HepG2 (cell line): Measurements from ENCODE around the gene ZNF839. TPM values are rescaled to one million over a fixed set of nuclear protein-coding genes. Genes with fewer than 3 reads are reported as not detected.

Experiments
- BATF2 ChIP-seq: sonication (generic); formaldehyde crosslinking; IDR thresholded peaks from 2 replicates; pipeline ENCODE4 v1.8.0; 2022; ENCODE audit warnings: mild to moderate bottlenecking, missing genetic modification reagents, moderate library complexity
- DRAP1 ChIP-seq: IDR thresholded peaks from 2 replicates; pipeline ENCODE4 v1.6.1; 2016; ENCODE audit warnings: missing genetic modification reagents, missing compliant biosample characterization
- HMG20B ChIP-seq: conservative IDR thresholded peaks from 2 replicates; pipeline ENCODE4 v1.6.1; 2016; ENCODE audit warnings: missing genetic modification reagents, missing compliant biosample characterization
- ISX ChIP-seq: sonication (generic); formaldehyde crosslinking; conservative IDR thresholded peaks from 2 replicates; pipeline ENCODE4 v1.5.0; 2020; ENCODE audit warnings: missing genetic modification reagents
- MED1 ChIP-seq: sonication (generic); formaldehyde crosslinking; IDR thresholded peaks from 2 replicates; pipeline ENCODE4 v1.4.0; 2020; ENCODE audit warnings: missing genetic modification reagents
- NFIB ChIP-seq: sonication (generic); formaldehyde crosslinking; IDR thresholded peaks from 2 replicates; pipeline ENCODE4 v1.9.0; 2021; ENCODE audit warnings: missing genetic modification reagents, mild to moderate bottlenecking, borderline replicate concordance
- POGK ChIP-seq: sonication (generic); formaldehyde crosslinking; conservative IDR thresholded peaks from 2 replicates; pipeline ENCODE4 v1.8.0; 2022; ENCODE audit warnings: mild to moderate bottlenecking, moderate library complexity, missing genetic modification reagents
- SSRP1 ChIP-seq: IDR thresholded peaks from 2 replicates; pipeline ENCODE4 v1.6.1; 2016; ENCODE audit warnings: control low read depth
- ZKSCAN1 ChIP-seq: fragments of 150-350 bp; IDR thresholded peaks from 2 replicates; pipeline ENCODE4 v1.6.1; 2014; ENCODE audit warnings: low read length
- ZNF12 ChIP-seq: sonication (generic); formaldehyde crosslinking; IDR thresholded peaks from 2 replicates; pipeline ENCODE4 v1.5.0; 2020; ENCODE audit warnings: missing genetic modification reagents
- ZNF407 ChIP-seq: sonication (generic); formaldehyde crosslinking; IDR thresholded peaks from one replicate; pipeline ENCODE4 v1.5.1; 2020; ENCODE audit warnings: mild to moderate bottlenecking, missing genetic modification reagents; ENCODE audit errors: not compliant biosample characterization
- ZNF703 ChIP-seq: sonication (generic); formaldehyde crosslinking; IDR thresholded peaks from 2 replicates; pipeline ENCODE4 v1.5.1; 2020; ENCODE audit warnings: missing genetic modification reagents, mild to moderate bottlenecking, moderate library complexity, borderline replicate concordance
- ZNF720 ChIP-seq: sonication (generic); formaldehyde crosslinking; IDR thresholded peaks from 2 replicates; pipeline ENCODE4 v1.4.0; 2020; ENCODE audit warnings: missing genetic modification reagents
- ZNF784 ChIP-seq: sonication (generic); formaldehyde crosslinking; IDR thresholded peaks from 2 replicates; pipeline ENCODE4 v1.5.1; 2020; ENCODE audit warnings: missing genetic modification reagents, mild to moderate bottlenecking, borderline replicate concordance
- ZNF788 ChIP-seq: sonication (generic); formaldehyde crosslinking; IDR thresholded peaks from 2 replicates; pipeline ENCODE4 v1.5.0; 2020; ENCODE audit warnings: mild to moderate bottlenecking, missing genetic modification reagents, borderline replicate concordance
- polyA plus RNA-seq, 8 experiments: library from polyadenylated mRNA; depleted of rRNA in 3 of 8; stranded (reverse) in 7 of 8; unstranded in 1 of 8; fragments of >200 nt; fragmentation: Illumina TruSeq in 4 of 8; extraction: Trizol in 4 of 8; gene quantifications; 2 replicates each; pipeline versions ENCODE4 v1.2.1 to v1.2.3, GENCODE V29; 2011 to 2016; ENCODE audit warnings: low read depth in 4 of 8, missing spikeins in 1 of 8, mixed read lengths in 1 of 8; ENCODE audit not compliant: insufficient read depth in 1 of 8
- total RNA-seq, 5 experiments: library from RNA; depleted of rRNA; stranded (reverse); fragments of >200 nt; fragmentation: Illumina TruSeq; extraction: Trizol; gene quantifications; 2 replicates each; pipeline ENCODE4 v1.2.3, GENCODE V29; 2016; ENCODE audit warnings: low read depth in 1 of 5
- TF ChIP-seq, protein P1 (sequence below): sonication (generic); formaldehyde crosslinking; IDR thresholded peaks from 2 replicates; pipeline ENCODE4 v1.4.0; 2020; ENCODE audit warnings: mild to moderate bottlenecking, missing genetic modification reagents

Gene ZNF839
- total and polyA plus RNA-seq, 2 of the 13 experiments (the other 11 are each of a cell fraction or from before 2014, with no cell fraction given), result 11.1 to 12.8 TPM

DNA sequence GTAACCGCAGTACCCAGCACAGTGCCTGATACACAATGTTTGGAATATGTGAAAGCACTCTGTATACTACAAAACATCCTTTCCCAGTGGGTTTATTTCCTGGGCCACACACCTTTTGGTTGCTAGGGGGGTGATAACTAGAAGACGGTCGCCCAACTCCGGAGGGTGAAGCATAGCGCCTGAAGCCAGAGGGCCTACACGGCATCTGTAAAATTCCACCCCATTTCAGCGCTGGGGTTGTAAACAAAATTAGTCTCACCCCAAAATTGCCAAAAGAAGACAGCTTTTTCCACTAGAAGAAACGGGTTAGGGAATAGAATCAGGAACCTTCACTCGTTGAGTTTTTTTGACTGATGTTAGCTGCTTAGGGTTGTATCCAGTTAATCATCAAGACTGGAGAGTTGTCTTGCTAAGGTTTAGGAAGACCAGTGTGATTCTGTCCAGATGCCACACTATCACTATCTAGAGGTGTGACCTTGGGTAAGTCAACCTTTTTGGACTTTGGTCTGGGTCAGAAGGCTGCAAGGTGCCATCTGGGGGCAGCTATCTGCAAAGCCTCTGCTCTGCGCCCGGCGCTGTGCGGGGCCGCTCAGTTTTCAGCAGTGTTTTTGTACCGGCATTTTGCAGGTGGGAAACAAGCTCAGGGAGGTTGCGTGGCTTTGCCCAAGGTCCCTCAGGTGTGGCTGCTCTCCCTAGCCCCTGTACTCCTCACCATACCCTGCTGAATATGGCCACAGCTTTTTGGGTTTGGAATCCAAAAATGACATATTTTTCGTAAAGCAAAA, 1.3 kb downstream of the ZNF839 start (continued):
- TF ChIP-seq DRAP1 (CRISPR knock-in tag), result peak; percentile 71
- no peak for TF ChIP-seq ZNF720 (CRISPR knock-in tag)
- TF ChIP-seq, protein P1, sequence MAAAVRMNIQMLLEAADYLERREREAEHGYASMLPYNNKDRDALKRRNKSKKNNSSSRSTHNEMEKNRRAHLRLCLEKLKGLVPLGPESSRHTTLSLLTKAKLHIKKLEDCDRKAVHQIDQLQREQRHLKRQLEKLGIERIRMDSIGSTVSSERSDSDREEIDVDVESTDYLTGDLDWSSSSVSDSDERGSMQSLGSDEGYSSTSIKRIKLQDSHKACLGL (CRISPR knock-in tag), result no peak
- peak; percentile 69 for TF ChIP-seq MED1 (CRISPR knock-in tag)
- TF ChIP-seq ISX, result no peak
- TF ChIP-seq ZKSCAN1, result no peak; the same call in 1 of the 2 replicates
- TF ChIP-seq ZNF703 (CRISPR knock-in tag), result no peak
- no peak for TF ChIP-seq NFIB (CRISPR knock-in tag)
- TF ChIP-seq ZNF788 (CRISPR knock-in tag), result peak; percentile 77; the same call in 1 of the 2 replicates
- no peak for TF ChIP-seq ZNF12 (CRISPR knock-in tag)
- TF ChIP-seq ZNF784 (CRISPR knock-in tag), result 0 out of 2 replicates have a peak, but pooled peaks have one; percentile 17
- TF ChIP-seq BATF2 (CRISPR knock-in tag), result no peak
- TF ChIP-seq HMG20B (CRISPR knock-in tag), result no peak
- peak; percentile 71; the same call in 1 of the 2 replicates for TF ChIP-seq POGK (CRISPR knock-in tag)
- TF ChIP-seq ZNF407 (CRISPR knock-in tag), result peak; percentile 66
- TF ChIP-seq SSRP1 (CRISPR knock-in tag), result peak; percentile 19; the same call in 1 of the 2 replicates
